Ovary (tissue), 9 donors: ENCODE results near the gene EML1. TPM values are rescaled to one million over a fixed set of nuclear protein-coding genes. Genes with fewer than 3 reads are reported as not detected.

ENCODE experiments used
- DNase-seq, 5 donors: peaks; one replicate each; pipeline ENCODE4 v3.0.0-alpha.2; 2019 to 2020
- H3K27ac ChIP-seq, 2 donors: fragments of 200-600 bp; one replicate each; pipeline versions ENCODE4 v1.5.1 to v1.8.0; 2019 to 2022
- H3K27me3 ChIP-seq: fragments of 200-600 bp; one replicate; pipeline ENCODE4 v1.8.0; 2022
- H3K36me3 ChIP-seq: fragments of 200-600 bp; sonication (generic); one replicate; pipeline ENCODE4 v1.5.1; 2019
- H3K4me1 ChIP-seq: one replicate; pipeline ENCODE4 v1.8.1; 2013; ENCODE audit warnings: mild to moderate bottlenecking, moderate library complexity; ENCODE audit not compliant: insufficient read depth
- H3K4me3 ChIP-seq: fragments of 200-600 bp; sonication (generic); one replicate; pipeline ENCODE4 v1.5.1; 2017
- H3K9me3 ChIP-seq, 2 donors: fragments of 200-600 bp in 1 of 2; sonication (generic) in 1 of 2; one replicate each; pipeline versions ENCODE4 v1.5.1 to v1.8.1; 2013 to 2019; ENCODE audit warnings: mild to moderate bottlenecking in 1 of 2, moderate library complexity in 1 of 2
- EP300 ChIP-seq: sonication (generic); formaldehyde crosslinking; IDR thresholded peaks from one replicate; pipeline ENCODE4 v1.6.1; 2017; ENCODE audit warnings: antibody characterized with exemption
- POLR2A ChIP-seq: fragments of 450-650 bp; IDR thresholded peaks from one replicate; pipeline ENCODE4 v1.6.1; 2017; ENCODE audit warnings: antibody characterized with exemption, mild to moderate bottlenecking, moderate library complexity
- WGBS, 3 donors: extraction: QIAGEN DNeasy Blood & Tissue Kit in 1 of 3; methylation state at CpG; one replicate each; pipeline versions ENCODE4 v1.1.5 to v1.1.7; 2013 to 2017; 5-methylcytosine and 5-hydroxymethylcytosine counted together
- intact Hi-C, 4 donors: fragments of 100-400 bp; cut with DNase I; formaldehyde crosslinking; loops; one replicate each; pipeline versions ENCODE4 v1.11.0 to v1.15.1; 2022 to 2023
- polyA plus RNA-seq, 2 donors: library from polyadenylated mRNA; stranded (reverse); fragments of 200-250 nt in 1 of 2; fragments of 350-450 nt in 1 of 2; fragmentation: Illumina TruSeq in 1 of 2; extraction: RNeasy Lipid Tissue Mini Kit (QIAGEN cat#74804) in 1 of 2; gene quantifications; one replicate each; pipeline ENCODE4 v1.2.3, GENCODE V29; 2013 to 2014
- total RNA-seq, 7 donors: library from RNA; depleted of rRNA in 2 of 7; stranded (reverse); fragments of >200 nt in 2 of 7; fragmentation: NEBNext Ultra II Directional in 3 of 7; extraction: Animal tissue kit (Norgen Biotek cat#: 25700) in 3 of 7; gene quantifications; one replicate each; pipeline versions ENCODE4 v1.1.0 to v1.2.4, GENCODE V29; 2016 to 2023
- TF ChIP-seq, protein P1 (sequence below), 3 donors: fragments of 450-650 bp in 2 of 3; fragments of 200-600 bp in 1 of 3; IDR thresholded peaks; one replicate each; pipeline versions ENCODE4 v1.5.1 to v1.8.0; 2016 to 2022; ENCODE audit warnings: antibody characterized with exemption in 3 of 3, mild to moderate bottlenecking in 1 of 3
- donor health status: DM: no; HTN: no; CAD: no; lungs with moderate emphysema.
- donor health status: DM: no; HTN: no; CAD: no.
- donor health status: Bipolar disorder and iron deficiency.
- donor health status: DM: yes; HTN: yes; CAD: no.
- donor health status: DM: no; HTN: no; CAD: no.
- donor health status: DM: yes; HTN: yes; CAD: no.

EML1 gene
- total and polyA plus RNA-seq, 9 donors = 4.4 to 22.3 (median 9.8) TPM

- H3K27me3 ChIP-seq = no peaks in the 10 kb centered on the region
- no peak overlapping the region for H3K27ac ChIP-seq
- intact Hi-C loops = loop anchor here in 1 of 4 donors (5.0 kb wide), 1 partner anchor 144 kb away; no protein-coding TSS in a partner anchor
- 82 to 84% (median 83%) methylated on average over 9 of the region's 9 CpGs for WGBS, 3 donors
- no peak overlapping the region for H3K4me3 ChIP-seq
- DNase-seq = no peak
- H3K4me1 ChIP-seq = no peaks in the 10 kb centered on the region
- no peaks in the 10 kb centered on the region for H3K9me3 ChIP-seq
- TF ChIP-seq EP300 = no peak
- no peak for TF ChIP-seq POLR2A
- TF ChIP-seq, protein P1, sequence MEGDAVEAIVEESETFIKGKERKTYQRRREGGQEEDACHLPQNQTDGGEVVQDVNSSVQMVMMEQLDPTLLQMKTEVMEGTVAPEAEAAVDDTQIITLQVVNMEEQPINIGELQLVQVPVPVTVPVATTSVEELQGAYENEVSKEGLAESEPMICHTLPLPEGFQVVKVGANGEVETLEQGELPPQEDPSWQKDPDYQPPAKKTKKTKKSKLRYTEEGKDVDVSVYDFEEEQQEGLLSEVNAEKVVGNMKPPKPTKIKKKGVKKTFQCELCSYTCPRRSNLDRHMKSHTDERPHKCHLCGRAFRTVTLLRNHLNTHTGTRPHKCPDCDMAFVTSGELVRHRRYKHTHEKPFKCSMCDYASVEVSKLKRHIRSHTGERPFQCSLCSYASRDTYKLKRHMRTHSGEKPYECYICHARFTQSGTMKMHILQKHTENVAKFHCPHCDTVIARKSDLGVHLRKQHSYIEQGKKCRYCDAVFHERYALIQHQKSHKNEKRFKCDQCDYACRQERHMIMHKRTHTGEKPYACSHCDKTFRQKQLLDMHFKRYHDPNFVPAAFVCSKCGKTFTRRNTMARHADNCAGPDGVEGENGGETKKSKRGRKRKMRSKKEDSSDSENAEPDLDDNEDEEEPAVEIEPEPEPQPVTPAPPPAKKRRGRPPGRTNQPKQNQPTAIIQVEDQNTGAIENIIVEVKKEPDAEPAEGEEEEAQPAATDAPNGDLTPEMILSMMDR (IDR thresholded peaks at IDR 0.05) = no peak
- no peaks in the 10 kb centered on the region for H3K36me3 ChIP-seq
Observed at GRCh38 chr14:99876406-99876805, 83.2 kb downstream of the EML1 start.

GRCh38 chr14:99878563-99878962 is 85.3 kb downstream of the EML1 start:
- no peak overlapping the region for H3K27ac ChIP-seq
- intact Hi-C loops = loop anchor here in 1 of 4 donors (5.0 kb wide), 1 partner anchor 146 kb away; no protein-coding TSS in a partner anchor

GRCh38 chr14:99879401-99880295 is 86.4 kb downstream of the EML1 start:
- DNase-seq = no peak
- WGBS, 3 donors = 22 to 40% (median 36%) methylated on average over 5 of the region's 5 CpGs
- Histone ChIP-seq H3K36me3 (no peaks in the 10 kb centered on the region), H3K9me3 (no peaks in the 10 kb centered on the region), H3K4me1 (no peaks in the 10 kb centered on the region), H3K4me3 (no peak overlapping the region), H3K27me3 (no peaks in the 10 kb centered on the region), H3K27ac (no peak overlapping the region)
- intact Hi-C loops = loop anchor here in 3 of 4 donors (5.0 to 10.0 kb wide), 3 partner anchors 147 to 365 kb away; no protein-coding TSS in a partner anchor
- TF ChIP-seq EP300 = no peak
- TF ChIP-seq, protein P1 (IDR thresholded peaks at IDR 0.05) = no peak
- no peak for TF ChIP-seq POLR2A

More at GRCh38 chr14:99878563-99878962, 85.3 kb downstream of the EML1 start:
- Histone ChIP-seq H3K27me3 (no peaks in the 10 kb centered on the region), H3K4me1 (no peaks in the 10 kb centered on the region), H3K9me3 (no peaks in the 10 kb centered on the region), H3K4me3 (no peak overlapping the region), H3K36me3 (no peaks in the 10 kb centered on the region)
- 85 to 94% (median 93%) methylated on average over 6 of the region's 6 CpGs for WGBS, 3 donors
- no peak for DNase-seq
- TF ChIP-seq EP300 (no peak), POLR2A (no peak)
- TF ChIP-seq, protein P1 (IDR thresholded peaks at IDR 0.05) = no peak

- H3K27ac ChIP-seq = no peak overlapping the region
Observed at GRCh38 chr14:99880651-99881420, 87.6 kb downstream of the EML1 start.

More at GRCh38 chr14:99880651-99881420, 87.6 kb downstream of the EML1 start:
- Histone ChIP-seq H3K36me3 (no peaks in the 10 kb centered on the region), H3K4me1 (no peaks in the 10 kb centered on the region), H3K27me3 (no peaks in the 10 kb centered on the region), H3K9me3 (no peaks in the 10 kb centered on the region), H3K4me3 (no peak overlapping the region)
- TF ChIP-seq, protein P1 (IDR thresholded peaks at IDR 0.05) = no peak
- TF ChIP-seq POLR2A (no peak), EP300 (no peak)
- WGBS, 3 donors = 83 to 93% (median 93%) methylated on average over 13 of the region's 13 CpGs
- no peak for DNase-seq
- intact Hi-C loops = loop anchor here in 3 of 4 donors (5.0 to 10.0 kb wide), 3 partner anchors 149 to 366 kb away; no protein-coding TSS in a partner anchor
